Measurements from ENCODE around the gene STXBP3. TPM values are rescaled to one million over a fixed set of nuclear protein-coding genes. Genes with fewer than 3 reads are reported as not detected.
A peak's percentile ranks its signal among the peaks of the same experiment; 100 is the strongest.

STXBP3 gene
- polyA plus RNA-seq, 1 donor, result 33.3 TPM

DNA sequence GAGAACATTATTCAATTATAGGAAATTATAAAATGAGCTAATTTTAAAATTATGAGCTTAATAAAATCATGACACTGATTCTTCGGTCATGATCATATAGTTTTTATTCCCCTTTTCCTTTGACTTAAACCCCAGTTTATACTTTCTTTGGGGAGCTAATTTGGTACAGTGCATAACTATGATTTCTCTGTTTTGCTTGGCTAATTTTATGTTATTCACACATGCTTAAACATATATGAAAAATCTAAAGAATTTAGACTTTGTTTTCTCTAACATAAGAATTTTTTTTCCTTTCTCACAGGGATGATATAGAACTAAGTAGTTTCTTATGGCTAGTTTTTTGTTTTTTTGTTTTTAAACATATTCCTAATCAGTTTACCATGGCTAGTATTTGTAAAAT, 52.5 kb downstream of the STXBP3 start:
- DNase-seq (ENCODE audit: low read depth), result no peak

DNA sequence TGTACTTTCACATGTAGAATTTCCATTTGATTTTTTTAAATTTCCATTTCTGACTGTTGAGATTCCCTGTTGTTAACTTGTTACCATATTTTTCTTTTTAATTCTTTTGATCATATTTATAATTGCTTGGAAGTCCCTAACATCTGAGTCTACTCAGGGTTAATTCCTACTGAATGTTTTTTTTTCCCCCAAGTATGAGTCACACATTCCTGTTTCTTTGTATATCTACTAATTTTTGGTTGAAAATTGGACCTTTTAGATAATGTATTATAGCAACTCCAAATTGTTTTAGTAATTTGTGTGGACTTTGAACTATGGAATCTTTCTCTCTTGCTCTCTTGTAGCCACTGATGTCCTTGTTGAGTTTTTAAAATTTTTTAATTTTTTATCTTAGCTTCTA, 54.6 kb downstream of the STXBP3 start:
- DNase-seq (ENCODE audit: low read depth), result no peak

DNA sequence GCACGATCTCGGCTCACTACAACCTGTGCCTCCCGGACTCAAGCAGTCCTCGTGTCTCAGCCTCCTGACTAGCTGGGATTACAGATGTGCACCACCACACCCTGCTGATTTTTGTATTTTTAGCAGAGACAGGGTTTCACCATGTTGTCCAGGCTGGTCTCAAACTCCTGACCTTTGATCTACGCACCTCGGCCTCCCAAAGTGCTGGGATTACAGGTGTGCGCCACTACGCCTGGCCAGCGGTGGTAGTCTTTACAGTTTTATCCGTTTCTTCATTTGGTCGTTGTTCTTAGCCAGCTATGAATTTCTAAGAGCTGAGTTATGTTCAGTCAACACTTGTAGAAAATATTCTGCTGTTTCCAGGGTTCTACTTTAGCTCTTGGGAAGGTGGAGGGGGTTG, 57.1 kb downstream of the STXBP3 start:
- DNase-seq (ENCODE audit: low read depth), result no peak

DNA sequence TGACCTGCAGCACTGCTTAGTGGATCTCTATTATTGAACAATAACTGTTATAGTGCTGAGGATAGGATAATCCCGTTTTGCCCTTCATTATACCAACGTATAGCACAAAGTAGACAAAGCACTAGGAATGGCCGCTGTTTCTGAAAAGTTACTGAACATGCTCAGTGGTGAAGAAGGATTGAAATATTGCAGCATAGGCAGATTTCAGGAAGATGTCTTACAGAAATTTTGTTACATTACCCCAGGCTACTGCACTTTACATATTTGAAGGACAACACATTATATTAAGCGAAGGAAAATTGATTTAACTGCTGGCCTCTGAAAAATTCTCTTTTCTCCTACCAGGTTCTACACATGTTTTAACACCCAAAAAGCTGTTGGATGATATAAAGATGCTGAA, 62.0 kb downstream of the STXBP3 start:
- no peak for DNase-seq (ENCODE audit: low read depth)

DNA sequence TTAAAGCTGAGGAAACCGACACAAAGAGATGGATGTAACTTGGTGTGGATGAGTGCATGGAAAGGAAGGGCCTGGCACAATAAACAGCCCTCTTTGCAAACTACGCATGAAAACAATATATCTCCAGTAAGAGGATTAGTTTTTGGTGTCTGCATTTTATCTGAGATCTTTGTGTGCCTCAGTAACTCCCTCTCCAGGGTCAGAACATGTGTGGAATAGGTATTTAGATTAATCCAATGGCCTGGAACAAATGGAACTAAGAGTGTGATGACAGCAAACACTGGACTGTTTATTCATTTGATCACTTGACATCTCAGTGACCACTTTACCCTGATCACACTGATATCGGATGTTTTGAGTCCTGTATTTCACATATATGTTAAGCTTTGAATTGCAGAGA, 65.1 kb downstream of the STXBP3 start:
- DNase-seq (ENCODE audit: low read depth), result no peak

DNA sequence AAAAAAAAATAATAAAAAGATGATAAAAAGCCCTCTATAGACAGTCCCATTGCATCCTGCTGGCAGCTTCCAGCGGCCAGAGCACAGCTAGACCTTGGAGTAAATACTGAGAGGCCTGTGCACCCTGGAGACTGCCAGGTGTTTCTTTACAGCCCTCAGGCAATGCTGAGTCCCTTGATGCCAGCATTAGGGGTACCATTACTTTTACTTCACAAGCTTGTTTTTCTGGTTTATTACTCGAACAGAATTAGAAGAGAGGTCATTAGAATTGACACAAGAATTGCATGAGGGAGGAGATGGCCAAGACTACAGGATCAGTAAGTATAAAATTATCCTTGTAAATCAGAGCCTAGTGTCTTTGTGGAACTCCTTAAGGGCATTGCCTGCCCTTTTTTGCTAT, 66.9 kb downstream of the STXBP3 start:
- DNase-seq (ENCODE audit: low read depth), result no peak

DNA sequence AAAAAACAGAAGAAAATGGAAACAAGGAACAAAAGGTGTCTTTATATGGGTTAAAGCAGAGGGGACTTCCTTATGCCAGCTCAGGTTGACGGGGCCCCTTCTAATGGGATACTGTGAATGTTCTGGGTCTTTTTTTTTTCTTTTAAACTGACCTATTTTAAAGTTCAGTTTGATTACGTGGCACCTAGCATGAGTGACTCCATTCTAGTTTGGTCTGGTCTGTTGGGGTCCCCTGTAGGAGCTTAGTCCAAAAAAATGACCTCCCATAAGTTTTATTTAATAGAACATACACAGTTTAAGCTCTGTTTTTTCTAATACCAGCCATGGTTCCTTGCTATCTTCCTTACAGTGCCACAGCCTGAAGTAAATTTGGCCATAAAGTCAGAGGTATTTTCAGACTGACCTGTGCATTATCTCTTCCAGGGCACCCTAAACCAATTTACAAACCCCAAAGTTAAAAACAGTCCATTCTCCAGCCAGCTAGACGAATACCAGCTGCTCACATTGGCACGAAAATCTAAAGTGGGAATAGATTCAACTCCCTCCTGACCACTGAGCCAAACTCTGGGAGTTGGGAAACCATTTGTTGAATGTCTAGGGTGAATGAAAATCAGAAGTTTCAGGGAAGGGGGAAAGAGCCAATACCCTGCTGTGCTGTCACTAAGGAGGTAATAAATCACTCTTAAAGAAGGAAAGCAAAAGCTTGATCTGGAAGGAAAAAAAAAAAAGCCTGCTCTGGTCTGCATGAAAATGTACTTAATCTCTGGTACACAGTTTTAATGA, 68.1 kb downstream of the STXBP3 start:
- DNase-seq (ENCODE audit: low read depth), result no peak

DNA sequence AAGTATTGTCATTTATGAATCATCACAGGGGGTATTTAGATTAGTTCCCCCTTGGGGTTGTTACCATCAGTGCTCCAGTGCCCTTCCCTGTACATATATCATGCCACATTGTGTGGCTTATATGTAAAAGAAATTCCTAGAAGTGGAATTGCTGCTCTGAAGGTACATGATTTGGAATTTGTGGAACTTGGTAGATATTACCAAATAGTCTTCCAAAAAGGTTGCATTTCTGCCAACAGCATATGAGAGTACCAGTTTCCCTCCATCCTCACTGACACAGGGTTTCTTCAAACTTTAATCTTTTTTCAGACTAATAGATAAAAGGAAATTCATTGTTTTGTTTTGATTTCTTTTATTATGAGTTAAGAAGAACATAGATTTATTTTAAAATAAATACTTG, 69.1 kb downstream of the STXBP3 start:
- no peak for DNase-seq (ENCODE audit: low read depth)

DNA sequence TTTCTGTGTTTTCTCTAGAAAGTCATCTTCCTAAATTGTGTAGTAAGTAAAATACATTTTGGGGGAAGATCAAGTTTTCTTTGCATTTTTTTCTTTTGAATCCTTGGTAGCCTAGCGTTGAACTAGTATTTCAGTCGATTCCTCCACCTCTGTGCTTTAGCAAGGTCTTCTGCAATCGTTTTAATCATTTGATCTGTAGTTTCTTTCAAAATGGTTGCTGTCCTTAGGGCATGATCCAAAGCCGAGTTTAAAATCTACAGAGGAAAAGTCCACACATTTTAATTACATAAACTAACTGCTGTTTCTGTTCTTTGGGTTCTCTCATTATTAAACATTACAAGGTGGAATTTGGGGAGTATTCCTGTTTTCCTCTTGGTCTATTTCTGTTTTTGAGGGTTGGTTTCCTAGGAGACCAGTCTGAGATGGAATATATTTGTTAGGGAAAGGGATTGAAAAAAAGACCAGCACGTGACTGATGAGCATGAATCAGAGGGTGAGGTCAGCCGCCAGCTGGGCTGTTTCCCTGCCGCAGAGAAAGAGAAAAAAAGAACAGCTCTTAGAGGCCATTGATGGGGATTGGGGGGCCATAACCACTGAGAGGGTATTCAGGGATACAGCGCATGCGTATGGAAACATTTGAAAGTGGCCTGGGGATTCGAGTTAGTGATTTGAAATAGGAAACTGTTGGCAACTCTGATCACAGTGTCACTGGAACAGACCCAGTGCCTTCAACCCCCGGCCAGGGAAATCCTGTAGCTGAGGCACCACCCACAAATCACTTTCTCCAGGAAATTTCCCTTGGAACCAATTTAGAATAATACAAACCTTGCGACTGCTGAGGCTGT, 69.8 kb downstream of the STXBP3 start:
- peak; percentile 95 for DNase-seq (ENCODE audit: low read depth)

DNA sequence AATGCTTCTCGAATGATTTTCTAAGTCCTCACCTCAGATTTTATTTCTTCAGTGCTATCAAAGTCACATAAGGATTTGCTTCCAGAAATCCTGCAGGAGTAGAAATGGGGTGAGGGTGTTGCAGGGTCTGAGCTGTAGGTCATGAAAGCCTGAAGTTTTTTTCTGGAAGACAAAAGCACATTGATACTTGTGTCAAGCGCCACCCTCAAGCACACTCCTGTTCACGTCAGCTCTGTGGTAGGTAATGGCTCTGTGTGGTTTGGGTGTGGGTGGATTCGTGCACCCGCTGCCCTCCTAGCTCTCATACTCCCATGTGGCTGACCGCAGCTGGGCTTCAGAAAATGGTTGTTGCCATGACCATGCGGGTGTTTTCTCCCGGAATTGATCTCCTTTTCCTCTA, 70.5 kb downstream of the STXBP3 start:
- DNase-seq (ENCODE audit: low read depth), result no peak

DNA sequence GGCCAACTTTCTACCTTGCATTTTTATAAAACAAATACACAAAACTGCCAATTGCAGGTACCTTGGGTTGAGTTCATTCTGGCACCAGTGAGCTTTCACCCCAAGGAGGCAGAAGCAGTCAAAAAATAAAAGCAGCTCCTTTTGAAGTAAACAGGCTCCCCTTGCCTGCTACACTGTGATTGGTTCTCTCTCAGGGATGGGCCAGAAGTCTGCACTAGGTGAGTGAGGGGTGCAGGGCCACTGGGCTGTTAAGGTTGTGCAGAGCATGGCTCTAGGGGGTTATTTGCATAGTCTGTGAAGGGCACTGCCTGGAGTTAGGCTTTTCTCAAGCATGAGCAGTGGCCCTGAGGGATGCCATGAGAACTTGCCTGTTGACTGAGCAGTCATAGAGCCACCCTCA, 71.3 kb downstream of the STXBP3 start:
- DNase-seq (ENCODE audit: low read depth), result no peak

DNA sequence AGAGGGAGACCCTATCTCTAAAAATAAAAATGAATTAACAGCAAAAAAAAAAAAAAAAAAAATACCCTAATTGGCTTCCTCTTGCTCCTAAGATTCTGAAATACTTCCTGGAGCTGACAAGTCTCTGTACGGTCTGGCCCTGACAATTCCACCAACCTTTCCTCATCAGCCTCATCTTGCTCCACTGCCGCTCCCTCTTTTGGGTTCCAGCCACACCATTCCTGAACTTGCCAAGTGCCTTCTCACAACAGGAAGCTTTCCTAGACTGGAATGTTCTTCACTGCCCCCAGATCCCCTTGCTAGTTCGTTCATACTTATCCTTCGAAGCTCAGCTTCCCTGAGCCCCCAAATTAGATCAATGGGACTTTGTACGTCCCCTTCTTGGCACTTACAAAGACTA, 73.4 kb downstream of the STXBP3 start:
- no peak for DNase-seq (ENCODE audit: low read depth)

DNA sequence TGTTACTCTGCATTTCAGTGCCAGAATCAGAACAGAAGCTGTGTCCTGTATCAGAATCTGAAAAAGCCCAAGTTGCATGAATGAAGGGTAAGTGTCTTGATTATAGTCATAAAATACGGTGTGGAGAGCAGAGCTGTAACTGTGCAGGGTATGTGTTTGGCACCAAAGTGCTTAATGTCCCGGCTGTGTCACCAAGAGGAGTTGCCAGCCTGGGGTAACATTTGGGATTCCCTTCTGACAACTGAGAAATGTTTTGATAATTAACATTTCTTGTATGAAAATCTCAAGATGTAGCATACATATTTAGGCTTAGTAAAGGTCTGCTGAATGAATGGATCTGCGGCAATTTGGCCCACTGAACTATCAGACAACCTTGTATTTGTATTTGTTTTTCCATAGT, 77.2 kb downstream of the STXBP3 start:
- no peak for DNase-seq (ENCODE audit: low read depth)

DNA sequence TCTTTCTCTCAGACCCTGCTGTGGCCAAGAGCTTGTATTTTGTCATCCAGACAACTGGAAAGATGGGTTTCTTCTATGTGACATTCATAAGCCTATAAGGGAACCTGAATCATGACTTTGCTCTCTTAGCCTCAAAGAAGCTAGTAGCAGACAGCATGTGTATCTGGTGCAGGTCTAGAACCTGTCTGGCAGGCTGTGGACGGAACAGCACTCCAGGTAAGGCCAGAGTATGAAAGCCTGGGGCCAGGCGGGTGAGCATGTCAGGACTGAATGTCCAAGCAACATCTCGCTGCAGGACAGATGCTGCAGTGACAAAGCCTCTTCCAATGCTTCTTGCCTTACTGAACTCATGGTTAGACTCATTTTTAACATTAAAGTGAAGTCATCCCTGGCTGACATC, 77.6 kb downstream of the STXBP3 start:
- DNase-seq (ENCODE audit: low read depth), result no peak

DNA sequence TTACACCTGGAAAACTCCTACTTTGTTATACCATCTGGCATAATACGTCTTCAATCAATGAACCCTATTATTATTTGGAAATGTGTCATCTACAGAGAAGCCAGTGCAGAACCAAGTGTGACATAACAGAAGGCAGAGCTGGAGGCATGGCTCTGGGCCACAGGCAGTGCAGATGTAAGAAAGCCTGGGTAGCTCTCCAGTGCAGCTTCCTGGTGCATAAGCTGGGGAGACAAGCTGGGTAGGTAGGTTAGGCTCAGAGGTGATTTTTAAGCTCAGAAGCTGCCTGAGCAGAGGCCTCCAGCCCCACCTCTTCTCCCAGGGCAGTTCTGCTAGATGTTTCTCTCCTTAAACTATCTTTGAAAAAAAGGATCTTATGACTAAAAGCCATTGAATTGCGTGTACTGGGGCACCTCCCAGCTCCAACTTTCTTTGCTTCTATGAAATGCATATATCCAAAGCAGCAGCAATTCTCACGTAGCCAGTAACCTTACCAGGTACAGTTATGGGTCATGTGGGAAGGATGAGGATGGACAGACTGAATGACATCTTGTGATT, 79.7 kb downstream of the STXBP3 start:
- DNase-seq (ENCODE audit: low read depth), result no peak

DNA sequence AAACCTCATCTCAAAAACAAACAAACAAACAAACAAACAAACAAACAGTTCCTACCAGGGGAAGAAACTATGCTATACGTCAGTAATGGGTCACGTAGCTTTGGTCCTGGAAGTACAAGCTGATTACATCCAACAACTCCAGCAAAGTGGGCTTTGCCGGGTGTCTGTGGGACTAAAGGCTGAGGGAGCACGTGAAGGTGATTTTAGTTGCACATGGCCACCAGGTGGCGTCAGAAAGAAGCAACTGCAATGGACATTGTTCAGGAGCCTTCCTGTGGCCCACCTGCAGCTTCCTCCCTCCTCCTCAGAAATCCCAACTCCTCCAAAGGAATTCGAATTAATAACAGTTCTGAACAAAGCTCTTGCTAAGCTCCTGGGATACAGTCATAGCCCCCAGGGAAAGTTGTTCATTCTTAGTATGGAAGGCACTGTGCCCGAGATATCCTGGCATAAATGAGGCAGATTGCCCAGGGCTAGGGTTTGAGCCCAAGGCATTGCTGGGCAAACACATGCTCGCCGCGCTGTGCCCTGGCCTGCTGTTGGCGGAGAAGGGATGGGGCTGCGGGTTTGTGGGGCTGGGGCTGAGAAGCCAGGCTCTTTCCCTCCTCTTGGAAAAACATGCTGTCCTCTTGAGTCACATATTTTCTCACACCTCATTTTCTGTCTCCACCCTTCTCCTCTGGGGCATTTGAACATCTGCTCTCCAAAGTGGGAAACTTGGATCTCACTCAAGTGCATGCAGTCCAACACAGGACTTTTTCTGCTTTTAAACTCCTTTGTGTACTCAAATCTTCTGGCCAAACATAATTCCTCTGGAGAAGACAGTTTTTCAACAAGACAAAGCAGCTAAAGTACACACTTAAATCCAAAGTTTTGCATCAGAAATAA, 81.8 kb downstream of the STXBP3 start:
- DNase-seq (ENCODE audit: low read depth), result peak; percentile 94

DNA sequence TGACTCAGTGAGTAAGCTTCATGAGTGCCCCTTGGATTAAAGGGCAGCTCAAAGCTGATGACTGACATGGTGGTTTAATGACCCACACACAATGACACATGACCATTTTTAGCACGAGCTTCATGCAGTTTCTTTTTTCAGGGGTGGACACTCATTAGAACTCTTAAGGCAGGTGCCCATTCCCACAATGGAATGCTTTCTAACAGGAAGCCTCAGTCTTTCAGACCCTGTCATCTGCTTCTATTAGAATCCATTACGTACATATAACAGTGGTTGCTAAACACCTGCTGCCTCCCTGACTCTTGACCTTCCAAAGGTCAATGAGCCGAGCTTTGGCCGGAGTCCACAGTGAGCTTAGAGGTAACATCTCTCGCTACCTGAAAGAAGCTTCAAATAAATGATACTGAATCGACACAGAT, 83.0 kb downstream of the STXBP3 start:
- DNase-seq (ENCODE audit: low read depth), result no peak

DNA sequence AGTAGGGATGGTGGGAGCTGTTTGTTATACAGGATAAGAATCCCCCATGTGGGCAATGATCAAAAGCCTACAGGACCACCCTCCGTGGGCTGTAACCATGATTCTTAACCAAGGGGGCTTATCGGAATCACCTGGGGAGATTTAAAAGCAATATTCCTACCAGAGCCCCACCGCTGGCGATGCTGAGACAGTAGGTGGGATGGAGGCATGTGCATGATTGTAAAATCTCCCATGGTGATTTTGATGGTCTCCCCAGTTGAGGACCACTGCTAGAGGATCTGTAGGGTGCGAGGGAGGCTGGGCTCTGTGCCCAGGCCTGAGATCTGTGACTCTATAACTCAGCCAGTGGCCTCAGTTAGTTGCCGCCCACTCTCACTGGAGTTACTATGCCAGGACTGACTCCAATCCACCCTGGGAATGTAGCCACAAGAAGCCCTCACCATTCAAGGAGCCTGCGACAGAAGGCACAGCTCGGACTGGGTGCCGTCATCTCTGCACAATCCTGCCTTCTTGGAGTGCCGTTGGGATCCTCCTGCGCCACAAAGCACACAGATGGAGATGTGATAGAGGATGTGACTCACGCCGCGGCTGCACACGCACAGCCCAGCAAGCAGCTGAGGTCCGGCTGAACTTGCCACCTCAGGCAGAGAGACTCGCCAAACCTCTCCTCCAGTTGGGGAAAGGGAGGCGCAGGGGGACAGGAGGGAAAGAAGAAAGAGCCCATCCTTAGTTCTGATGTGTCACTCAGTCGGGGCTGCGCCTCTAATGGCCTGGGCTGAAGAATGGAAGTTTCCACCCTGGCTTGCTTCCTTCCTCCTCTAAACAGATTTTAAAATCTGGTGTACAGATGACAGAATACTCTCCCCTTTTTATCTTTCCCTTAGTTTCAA, 83.9 kb downstream of the STXBP3 start:
- DNase-seq (ENCODE audit: low read depth), result peak; percentile 81

DNA sequence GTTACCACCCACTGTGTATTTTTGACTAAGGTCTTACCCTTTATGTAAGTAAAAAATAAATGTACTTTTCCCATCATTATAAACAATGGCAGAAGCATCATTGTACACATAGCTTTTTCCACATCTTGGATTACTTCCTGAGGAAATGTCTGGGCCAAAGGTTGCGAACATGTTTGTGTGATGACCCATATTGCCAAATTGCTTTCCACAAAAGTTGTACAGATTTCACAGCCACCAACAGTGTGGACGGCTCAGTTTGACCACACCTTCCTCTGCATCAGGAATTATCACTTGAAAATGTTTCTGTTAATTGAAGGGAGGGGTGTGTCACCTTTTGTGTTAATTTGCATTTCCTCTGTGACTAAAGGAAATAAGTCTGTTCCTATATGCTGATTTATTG, 84.8 kb downstream of the STXBP3 start:
- peak; percentile 53 for DNase-seq (ENCODE audit: low read depth)

DNA sequence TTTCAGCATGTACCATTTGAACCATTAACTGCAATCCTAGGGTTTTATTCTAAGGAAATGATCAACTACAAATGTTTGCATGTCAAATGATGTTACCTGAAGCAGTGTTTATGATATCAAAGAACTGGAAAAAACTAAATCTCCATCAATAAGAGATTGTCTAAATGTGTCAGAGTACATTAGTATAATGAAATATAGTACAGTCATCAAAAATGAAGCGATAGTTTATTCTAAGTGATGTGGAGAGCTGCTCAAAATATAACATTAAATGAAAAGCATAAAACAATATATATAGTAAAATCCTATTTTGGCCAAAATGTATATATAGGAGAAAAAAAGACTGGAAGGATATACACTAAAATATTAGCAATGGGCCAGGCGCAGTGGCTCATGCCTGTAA, 86.5 kb downstream of the STXBP3 start:
- DNase-seq (ENCODE audit: low read depth), result no peak

DNA sequence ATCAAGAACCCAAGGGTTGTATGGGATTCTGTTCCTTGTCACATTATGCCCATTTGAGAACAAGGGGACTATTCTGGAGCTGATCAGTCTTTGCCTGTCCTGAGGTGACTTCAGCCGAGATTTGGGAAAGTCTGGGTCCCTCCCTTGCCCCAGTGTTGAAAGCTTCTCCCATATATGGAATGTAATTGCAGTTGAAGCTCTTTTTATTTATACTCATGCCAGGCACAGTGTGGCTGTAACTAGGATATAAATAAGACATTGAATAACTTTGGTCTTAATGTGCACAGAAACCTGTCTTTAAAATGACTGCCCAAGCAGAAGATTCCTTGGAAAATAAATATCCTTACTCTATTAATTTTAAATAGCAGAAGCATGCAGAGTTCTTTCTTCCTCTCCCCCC, 95.2 kb downstream of the STXBP3 start:
- no peak for DNase-seq (ENCODE audit: low read depth)

Measured in forelimb muscle (tissue), 1 donor.